ENCODE data around the gene DDAH1.

GRCh38 chr1:85278853-85279314 lies 186.1 kb downstream of the DDAH1 start:
- TF ChIP-seq REST (IDR thresholded peaks at IDR 0.05; ENCODE audit: unreplicated experiment) (no peak), CTCF (conservative IDR thresholded peaks at IDR 0.05; ENCODE audit: low read depth in 2 of 2) (no peak)

All from GM23338 (cell line).